H9 (cell line): Measurements from ENCODE around the gene ASMT. TPM values are rescaled to one million over a fixed set of nuclear protein-coding genes. Genes with fewer than 3 reads are reported as not detected.

Experiments used
- DNase-seq: peaks from one replicate; pipeline ENCODE4 v3.0.0-alpha.2; 2017
- H2AFZ ChIP-seq: one replicate; pipeline ENCODE4 v1.6.1; 2013; ENCODE audit warnings: mild to moderate bottlenecking, low read length, control low read depth, moderate library complexity
- H2AK5ac ChIP-seq: 2 replicates; pipeline ENCODE4 v1.6.1; 2013; ENCODE audit warnings: low read length, control low read depth, mixed read lengths; ENCODE audit not compliant: insufficient read length
- H2BK120ac ChIP-seq: one replicate; pipeline ENCODE4 v1.6.1; 2013; ENCODE audit warnings: low read depth, mild to moderate bottlenecking, low read length, control low read depth, inconsistent platforms; ENCODE audit not compliant: poor library complexity, severe bottlenecking
- H2BK12ac ChIP-seq: 2 replicates; pipeline ENCODE4 v1.6.1; 2013; ENCODE audit warnings: low read length, control low read depth, mixed read lengths, low read depth; ENCODE audit not compliant: insufficient read length
- H2BK15ac ChIP-seq: 2 replicates; pipeline ENCODE4 v1.6.1; 2013; ENCODE audit warnings: low read depth, low read length, control low read depth
- H2BK20ac ChIP-seq: one replicate; pipeline ENCODE4 v1.6.1; 2013; ENCODE audit warnings: low read depth, mild to moderate bottlenecking, low read length, control low read depth, inconsistent platforms; ENCODE audit not compliant: poor library complexity, severe bottlenecking
- H2BK5ac ChIP-seq: 2 replicates; pipeline ENCODE4 v1.6.1; 2013; ENCODE audit warnings: low read length, control low read depth, mixed read lengths; ENCODE audit not compliant: insufficient read length
- H3K14ac ChIP-seq: 2 replicates; pipeline ENCODE4 v1.6.1; 2013; ENCODE audit warnings: low read length, control low read depth; ENCODE audit not compliant: insufficient read depth
- H3K18ac ChIP-seq: 2 replicates; pipeline ENCODE4 v1.6.1; 2013; ENCODE audit warnings: low read depth, mild to moderate bottlenecking, mixed read lengths, low read length, control low read depth; ENCODE audit not compliant: insufficient read length
- H3K23ac ChIP-seq: 2 replicates; pipeline ENCODE4 v1.6.1; 2013; ENCODE audit warnings: low read length, control low read depth, mixed read lengths, low read depth; ENCODE audit not compliant: insufficient read length
- H3K23me2 ChIP-seq: 2 replicates; pipeline ENCODE4 v1.6.1; 2013; ENCODE audit warnings: low read depth, mild to moderate bottlenecking, mixed read lengths, low read length, control low read depth; ENCODE audit not compliant: insufficient read length, poor library complexity, severe bottlenecking
- H3K27ac ChIP-seq: 2 replicates; pipeline ENCODE4 v1.5.1; 2013; ENCODE audit warnings: low read length, control low read depth, mixed read lengths, low read depth; ENCODE audit not compliant: insufficient read length
- H3K27me3 ChIP-seq: 2 replicates; pipeline ENCODE4 v1.6.1; 2013; ENCODE audit warnings: low read length, control low read depth, inconsistent platforms; ENCODE audit not compliant: insufficient read depth
- H3K4ac ChIP-seq: 2 replicates; pipeline ENCODE4 v1.6.1; 2013; ENCODE audit warnings: low read depth, mild to moderate bottlenecking, control low read depth, inconsistent platforms, low read length, moderate library complexity
- H3K4me1 ChIP-seq: 2 replicates; pipeline ENCODE4 v1.6.1; 2013; ENCODE audit warnings: low read length, control low read depth, inconsistent platforms; ENCODE audit not compliant: insufficient read depth
- H3K4me2 ChIP-seq: 2 replicates; pipeline ENCODE4 v1.6.1; 2013; ENCODE audit warnings: low read length, control low read depth, mixed read lengths; ENCODE audit not compliant: insufficient read length, insufficient read depth
- H3K56ac ChIP-seq: 2 replicates; pipeline ENCODE4 v1.6.1; 2013; ENCODE audit warnings: low read depth, mild to moderate bottlenecking, mixed read lengths, low read length, control low read depth; ENCODE audit not compliant: insufficient read length
- H3K79me1 ChIP-seq: 2 replicates; pipeline ENCODE4 v1.6.1; 2013; ENCODE audit warnings: low read depth, mild to moderate bottlenecking, moderate library complexity, low read length, control low read depth, inconsistent platforms; ENCODE audit not compliant: insufficient read depth, poor library complexity, severe bottlenecking
- H3K79me2 ChIP-seq: 2 replicates; pipeline ENCODE4 v1.6.1; 2013; ENCODE audit warnings: low read length, control low read depth, inconsistent platforms; ENCODE audit not compliant: insufficient read depth
- H3K9ac ChIP-seq: 2 replicates; pipeline ENCODE4 v1.6.1; 2013; ENCODE audit warnings: low read length, control low read depth, mixed read lengths; ENCODE audit not compliant: insufficient read length; ENCODE audit errors: extremely low read depth
- H3K9me3 ChIP-seq: one replicate; pipeline ENCODE4 v1.6.1; 2013; ENCODE audit warnings: low read depth, low read length, inconsistent platforms; ENCODE audit not compliant: control insufficient read depth
- H3T11ph ChIP-seq: one replicate; pipeline ENCODE4 v1.6.1; 2013; ENCODE audit warnings: mild to moderate bottlenecking, low read length, control low read depth, inconsistent platforms
- H4K20me1 ChIP-seq: one replicate; pipeline ENCODE4 v1.6.1; 2013; ENCODE audit not compliant: control insufficient read depth, insufficient read length, insufficient read depth
- H4K5ac ChIP-seq: 2 replicates; pipeline ENCODE4 v1.6.1; 2013; ENCODE audit warnings: low read depth, mild to moderate bottlenecking, mixed read lengths, low read length, control low read depth; ENCODE audit not compliant: insufficient read length
- H4K8ac ChIP-seq: replicated peaks from 2 replicates; pipeline ENCODE4 v1.6.1; 2013; ENCODE audit warnings: low read length, control low read depth, mixed read lengths, low read depth; ENCODE audit not compliant: insufficient read length
- H4K91ac ChIP-seq: 2 replicates; pipeline ENCODE4 v1.6.1; 2013; ENCODE audit warnings: low read depth, mild to moderate bottlenecking, moderate library complexity, mixed read lengths, low read length, control low read depth; ENCODE audit not compliant: insufficient read length
- H3K27ac Mint-ChIP-seq, 3 experiments: 2 replicates in 2 of 3; 3 replicates in 1 of 3; pipeline ENCODE4 v1.8.0; 2020 to 2021; ENCODE audit warnings: mixed read lengths in 3 of 3, mild to moderate bottlenecking in 1 of 3, moderate library complexity in 1 of 3
- H3K27me3 Mint-ChIP-seq: 2 replicates; pipeline ENCODE4 v1.8.0; 2021; ENCODE audit warnings: low read depth, mild to moderate bottlenecking, moderate library complexity, mixed read lengths
- H3K36me3 Mint-ChIP-seq, 3 experiments: 2 replicates in 2 of 3; 3 replicates in 1 of 3; pipeline ENCODE4 v1.8.0; 2020 to 2021; ENCODE audit warnings: low read depth in 3 of 3, mixed read lengths in 3 of 3; ENCODE audit not compliant: insufficient read depth in 1 of 3
- H3K4me1 Mint-ChIP-seq, 2 experiments: 2 replicates each; pipeline ENCODE4 v1.8.0; 2020; ENCODE audit warnings: mixed read lengths in 2 of 2
- H3K4me3 Mint-ChIP-seq, 2 experiments: 2 replicates in 1 of 2; 3 replicates in 1 of 2; pipeline ENCODE4 v1.8.0; 2020 to 2021; ENCODE audit warnings: mild to moderate bottlenecking in 2 of 2, mixed read lengths in 2 of 2, moderate library complexity in 1 of 2
- H3K9me3 Mint-ChIP-seq, 2 experiments: 2 replicates in 1 of 2; 3 replicates in 1 of 2; pipeline ENCODE4 v1.8.0; 2020; ENCODE audit warnings: mild to moderate bottlenecking in 2 of 2, mixed read lengths in 2 of 2, moderate library complexity in 1 of 2
- WGBS: extraction: QIAGEN DNeasy Blood & Tissue Kit; methylation state at CpG from one replicate; pipeline ENCODE4 v1.1.7; 2013; ENCODE audit warnings: missing lambda C conversion rate, low lambda C conversion rate, mixed read lengths; ENCODE audit not compliant: insufficient read length; ENCODE audit errors: extremely low coverage; 5-methylcytosine and 5-hydroxymethylcytosine counted together
- total RNA-seq: library from RNA; stranded (reverse); gene quantifications from 2 replicates; pipeline ENCODE4 v1.2.1, GENCODE V29; 2021
- TF ChIP-seq, protein P1 (sequence below): fragments of 200-600 bp; sonication (generic); conservative IDR thresholded peaks from 3 replicates; pipeline ENCODE4 v1.8.0; 2021; ENCODE audit warnings: antibody characterized with exemption, mild to moderate bottlenecking

Gene ASMT
- total RNA-seq, 1 experiment from 2014 or later: 1.4 TPM

DNA sequence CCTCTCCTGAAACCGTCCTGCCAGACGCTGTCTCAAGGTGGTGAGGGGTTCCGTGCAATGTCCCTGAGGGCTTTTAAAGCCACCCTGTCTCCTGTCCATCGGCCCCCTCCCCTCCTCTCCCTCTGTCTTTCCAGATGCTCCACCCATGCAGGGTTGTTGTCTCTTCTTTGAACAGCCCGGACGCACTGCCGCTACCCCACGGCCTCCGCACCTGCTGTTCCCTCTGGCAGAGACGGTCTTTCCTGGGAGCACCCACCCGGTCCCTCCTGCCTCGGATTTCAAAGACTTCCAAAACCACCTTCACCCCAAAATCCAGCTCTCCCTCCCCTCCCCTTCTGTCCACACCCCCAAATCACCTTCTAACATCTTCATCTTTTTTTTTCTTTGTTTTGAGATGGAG, 4.1 kb upstream of the ASMT start:
- no peak overlapping the region for H2BK5ac ChIP-seq
- TF ChIP-seq, protein P1, sequence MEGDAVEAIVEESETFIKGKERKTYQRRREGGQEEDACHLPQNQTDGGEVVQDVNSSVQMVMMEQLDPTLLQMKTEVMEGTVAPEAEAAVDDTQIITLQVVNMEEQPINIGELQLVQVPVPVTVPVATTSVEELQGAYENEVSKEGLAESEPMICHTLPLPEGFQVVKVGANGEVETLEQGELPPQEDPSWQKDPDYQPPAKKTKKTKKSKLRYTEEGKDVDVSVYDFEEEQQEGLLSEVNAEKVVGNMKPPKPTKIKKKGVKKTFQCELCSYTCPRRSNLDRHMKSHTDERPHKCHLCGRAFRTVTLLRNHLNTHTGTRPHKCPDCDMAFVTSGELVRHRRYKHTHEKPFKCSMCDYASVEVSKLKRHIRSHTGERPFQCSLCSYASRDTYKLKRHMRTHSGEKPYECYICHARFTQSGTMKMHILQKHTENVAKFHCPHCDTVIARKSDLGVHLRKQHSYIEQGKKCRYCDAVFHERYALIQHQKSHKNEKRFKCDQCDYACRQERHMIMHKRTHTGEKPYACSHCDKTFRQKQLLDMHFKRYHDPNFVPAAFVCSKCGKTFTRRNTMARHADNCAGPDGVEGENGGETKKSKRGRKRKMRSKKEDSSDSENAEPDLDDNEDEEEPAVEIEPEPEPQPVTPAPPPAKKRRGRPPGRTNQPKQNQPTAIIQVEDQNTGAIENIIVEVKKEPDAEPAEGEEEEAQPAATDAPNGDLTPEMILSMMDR: no peak
- no CpG with 5 or more reads among the region's 12 CpGs for WGBS
- H3K4me2 ChIP-seq: no peak overlapping the region
- Mint-ChIP-seq H3K27ac (peak overlapping the region in 2 of 3 experiments; percentile 49 to 53; a peak in 1 of 7 replicates), H3K4me1 (peaks cover 8% of the 10 kb centered on the region in 2 experiments), H3K27me3 (peaks cover 4% of the 10 kb centered on the region), H3K9me3 (no peaks in the 10 kb centered on the region; a peak in 1 of 5 replicates), H3K36me3 (no peaks in the 10 kb centered on the region), H3K4me3 (no peak overlapping the region)
- no peak overlapping the region for H3T11ph ChIP-seq
- no peak overlapping the region for H3K14ac ChIP-seq
- H3K79me1 ChIP-seq: no peaks in the 10 kb centered on the region
- DNase-seq: no peak
- no peak overlapping the region for H2BK12ac ChIP-seq
- H4K5ac ChIP-seq: no peak overlapping the region
- no peak overlapping the region for H2BK20ac ChIP-seq
- no peaks in the 10 kb centered on the region for H4K20me1 ChIP-seq
- no peak overlapping the region for H2AK5ac ChIP-seq
- no peak overlapping the region for H2BK15ac ChIP-seq
- no peak overlapping the region for H2AFZ ChIP-seq
- H3K79me2 ChIP-seq: no peaks in the 10 kb centered on the region
- H3K23me2 ChIP-seq: no peaks in the 10 kb centered on the region
- no peak overlapping the region for H3K18ac ChIP-seq
- H3K9me3 ChIP-seq: no peaks in the 10 kb centered on the region
- H3K4ac ChIP-seq: no peak overlapping the region
- H4K91ac ChIP-seq: no peak overlapping the region
- H3K4me1 ChIP-seq: no peaks in the 10 kb centered on the region
- H3K27me3 ChIP-seq: no peaks in the 10 kb centered on the region
- no peak overlapping the region for H3K9ac ChIP-seq
- no peak overlapping the region for H3K23ac ChIP-seq
- H4K8ac ChIP-seq: no peak overlapping the region
- no peak overlapping the region for H3K56ac ChIP-seq
- H2BK120ac ChIP-seq: no peak overlapping the region
- H3K27ac ChIP-seq: no peak overlapping the region
